Measurements from ENCODE around the gene GEMIN4.

- no peak for TF ChIP-seq CTCF (IDR thresholded peaks at IDR 0.05; ENCODE audit: low read depth, low read length, poor library complexity, severe bottlenecking)
- no peak for TF ChIP-seq EZH2phosphoT487 (IDR thresholded peaks at IDR 0.05; ENCODE audit: borderline replicate concordance, low read length)
Observed at GRCh38 chr17:708132-708531, 43.9 kb downstream of the GEMIN4 start.

All from DOHH2 (cell line).